GM23338 (cell line): ENCODE data around the gene SLC13A3. TPM values are rescaled to one million over a fixed set of nuclear protein-coding genes. Genes with fewer than 3 reads are reported as not detected.

Source experiments
- ATAC-seq: fragments of 200-7000 bp; cut with Tn5 transposase; 3 replicates; pipeline ENCODE4 v1.9.1; 2020
- DNase-seq: peaks from one replicate; pipeline ENCODE4 v3.0.0-alpha.2; 2015; ENCODE audit warnings: low spot score
- H2AFZ ChIP-seq: fragments of 200-600 bp; sonication (generic); 2 replicates; pipeline ENCODE4 v1.8.0; 2016; ENCODE audit warnings: antibody characterized with exemption, mild to moderate bottlenecking, moderate library complexity
- H3F3A ChIP-seq: fragments of 200-600 bp; sonication (generic); replicated peaks from 2 replicates; pipeline ENCODE4 v1.8.0; 2017; ENCODE audit warnings: antibody characterized with exemption, mixed run types, low read depth
- H3K27ac ChIP-seq: fragments of 200-600 bp; sonication (generic); 2 replicates; pipeline ENCODE4 v1.6.1; 2016; ENCODE audit warnings: low read depth
- H3K27me3 ChIP-seq: fragments of 200-600 bp; sonication (generic); 2 replicates; pipeline ENCODE4 v1.8.0; 2016; ENCODE audit warnings: mild to moderate bottlenecking, mixed run types, moderate library complexity; ENCODE audit not compliant: insufficient read depth
- H3K36me3 ChIP-seq: fragments of 200-600 bp; sonication (generic); 2 replicates; pipeline ENCODE4 v1.8.0; 2016; ENCODE audit warnings: mild to moderate bottlenecking; ENCODE audit not compliant: insufficient read depth
- H3K4me1 ChIP-seq: fragments of 200-600 bp; sonication (generic); 2 replicates; pipeline ENCODE4 v1.8.0; 2016; ENCODE audit warnings: mild to moderate bottlenecking, moderate library complexity; ENCODE audit not compliant: insufficient read depth
- H3K4me2 ChIP-seq: fragments of 200-600 bp; sonication (generic); 2 replicates; pipeline ENCODE4 v1.7.1; 2017; ENCODE audit warnings: mixed run types
- H3K4me3 ChIP-seq: fragments of 200-600 bp; sonication (generic); 2 replicates; pipeline ENCODE4 v1.6.1; 2016; ENCODE audit warnings: mixed run types
- H3K79me2 ChIP-seq: fragments of 200-600 bp; sonication (generic); replicated peaks from 2 replicates; pipeline ENCODE4 v1.8.0; 2017; ENCODE audit warnings: mild to moderate bottlenecking; ENCODE audit not compliant: insufficient read depth
- H3K9me2 ChIP-seq: fragments of 200-600 bp; sonication (generic); 2 replicates; pipeline ENCODE4 v1.8.0; 2017; ENCODE audit not compliant: insufficient read depth
- H4K20me1 ChIP-seq: fragments of 200-600 bp; sonication (generic); replicated peaks from 2 replicates; pipeline ENCODE4 v1.8.0; 2017; ENCODE audit warnings: mild to moderate bottlenecking; ENCODE audit not compliant: insufficient read depth
- H3K27ac Mint-ChIP-seq: 2 replicates; pipeline ENCODE4 v1.8.0; 2020; ENCODE audit warnings: inconsistent platforms, mild to moderate bottlenecking, moderate library complexity, mixed read lengths
- H3K27me3 Mint-ChIP-seq: 3 replicates; pipeline ENCODE4 v1.8.0; 2022; ENCODE audit warnings: low read depth, mild to moderate bottlenecking, moderate library complexity, mixed read lengths, inconsistent platforms; ENCODE audit not compliant: insufficient read depth, poor library complexity
- H3K36me3 Mint-ChIP-seq: 3 replicates; pipeline ENCODE4 v1.8.0; 2021; ENCODE audit warnings: low read depth, mild to moderate bottlenecking, inconsistent platforms, moderate library complexity, mixed read lengths
- H3K4me1 Mint-ChIP-seq: 3 replicates; pipeline ENCODE4 v1.8.0; 2020; ENCODE audit warnings: mild to moderate bottlenecking, inconsistent platforms, mixed read lengths
- H3K4me3 Mint-ChIP-seq: 3 replicates; pipeline ENCODE4 v1.8.0; 2021; ENCODE audit warnings: moderate library complexity, mild to moderate bottlenecking, inconsistent platforms, mixed read lengths
- H3K9me3 Mint-ChIP-seq: 3 replicates; pipeline ENCODE4 v1.8.0; 2020; ENCODE audit warnings: moderate library complexity, mild to moderate bottlenecking, inconsistent platforms, mixed read lengths
- CREB1 ChIP-seq: fragments of 250-450 bp; sonication (Bioruptor Pico); IDR thresholded peaks from 2 replicates; pipeline ENCODE4 v1.5.0; 2020; ENCODE audit warnings: low read depth, mild to moderate bottlenecking, moderate library complexity
- CTCF ChIP-seq, 2 experiments: fragments of 200-600 bp in 1 of 2; sonication (generic) in 1 of 2; conservative IDR thresholded peaks; 2 replicates each; pipeline versions ENCODE4 v1.5.1 to v1.6.1; 2016 to 2017; ENCODE audit warnings: antibody characterized with exemption in 2 of 2, low read depth in 2 of 2, mild to moderate bottlenecking in 2 of 2, moderate library complexity in 1 of 2
- EZH2 ChIP-seq: fragments of 200-600 bp; sonication (generic); IDR thresholded peaks from one replicate; pipeline ENCODE4 v1.8.0; 2017; ENCODE audit warnings: antibody characterized with exemption, mild to moderate bottlenecking, low read depth; ENCODE audit not compliant: unreplicated experiment
- JUNB ChIP-seq: IDR thresholded peaks from one replicate; pipeline ENCODE4 v1.6.1; 2016; ENCODE audit warnings: antibody characterized with exemption; ENCODE audit not compliant: unreplicated experiment
- NANOG ChIP-seq: IDR thresholded peaks from 2 replicates; pipeline ENCODE4 v1.6.1; 2016; ENCODE audit warnings: antibody characterized with exemption, borderline replicate concordance
- REST ChIP-seq: IDR thresholded peaks from one replicate; pipeline ENCODE4 v1.6.1; 2018; ENCODE audit warnings: antibody characterized with exemption; ENCODE audit not compliant: unreplicated experiment
- STAT1 ChIP-seq: IDR thresholded peaks from one replicate; pipeline ENCODE4 v1.6.1; 2016; ENCODE audit warnings: antibody characterized with exemption; ENCODE audit not compliant: unreplicated experiment
- ZNF114 ChIP-seq: fragments of 250-450 bp; sonication (Bioruptor Pico); IDR thresholded peaks from 2 replicates; pipeline ENCODE4 v1.5.0; 2020; ENCODE audit warnings: mild to moderate bottlenecking, moderate library complexity
- polyA plus RNA-seq: library from polyadenylated mRNA; unstranded; fragments of >200 nt; fragmentation: Nextera tagmentation; extraction: Ambion mirVana; gene quantifications from 2 replicates; pipeline ENCODE4 v1.2.1, GENCODE V29; 2016
- total RNA-seq: library from RNA; depleted of rRNA; stranded (reverse); fragments of >200 nt; shearing (Covaris generic); gene quantifications from 2 replicates; pipeline ENCODE4 v1.2.3, GENCODE V29; 2014

The SLC13A3 gene
- total and polyA plus RNA-seq, 2 experiments from 2014 or later, result 8.6 to 9.1 TPM

GRCh38 chr20:46592580-46593362, 58.5 kb downstream of the SLC13A3 start:
- TF ChIP-seq EZH2 (no peak), ZNF114 (CRISPR knock-in tag) (no peak), JUNB (no peak), CTCF (conservative IDR thresholded peaks at IDR 0.05; ENCODE audit: low read depth in 2 of 2) (peak; percentile 54 to 63), STAT1 (no peak), CREB1 (CRISPR knock-in tag) (no peak), REST (no peak)
- Histone ChIP-seq H4K20me1 (no peaks in the 10 kb centered on the region), H3K79me2 (no peaks in the 10 kb centered on the region), H3K4me1 (peaks cover 22% of the 10 kb centered on the region), H3K4me2 (no peak overlapping the region), H3K4me3 (no peak overlapping the region), H3K36me3 (no peaks in the 10 kb centered on the region), H3K27ac (no peak overlapping the region), H3K27me3 (no peaks in the 10 kb centered on the region), H2AFZ (0 out of 2 replicates have a peak overlapping the region, but pooled peaks have one; percentile 23), H3K9me2 (no peaks in the 10 kb centered on the region), H3F3A (0 out of 2 replicates have a peak, but pooled peaks cover 3% of the 10 kb centered on the region)
- DNase-seq, result peak; percentile 70
- H3K4me3 Mint-ChIP-seq, result no peak overlapping the region
- peaks cover 11% of the 10 kb centered on the region; the same call in 1 of the 3 replicates for H3K36me3 Mint-ChIP-seq
- no peaks in the 10 kb centered on the region; the same call in 2 of the 3 replicates for H3K9me3 Mint-ChIP-seq
- H3K27ac Mint-ChIP-seq, result no peak overlapping the region; the same call in 1 of the 2 replicates
- peaks cover 22% of the 10 kb centered on the region for H3K4me1 Mint-ChIP-seq
- ATAC-seq, result peak; percentile 88
- peaks cover 2% of the 10 kb centered on the region for H3K27me3 Mint-ChIP-seq

GRCh38 chr20:46590443-46590842, 60.8 kb downstream of the SLC13A3 start:
- no peak for TF ChIP-seq STAT1
- no peak for TF ChIP-seq ZNF114 (CRISPR knock-in tag)
- no peak for TF ChIP-seq NANOG
- no peak for TF ChIP-seq CREB1 (CRISPR knock-in tag)
- H3K27ac Mint-ChIP-seq, result no peak overlapping the region
- Histone ChIP-seq H3K4me1 (peaks cover 16% of the 10 kb centered on the region), H3F3A (0 out of 2 replicates have a peak, but pooled peaks cover 3% of the 10 kb centered on the region), H3K36me3 (no peaks in the 10 kb centered on the region), H3K9me2 (no peaks in the 10 kb centered on the region), H3K27ac (no peak overlapping the region), H3K79me2 (no peaks in the 10 kb centered on the region), H3K4me3 (no peak overlapping the region), H3K27me3 (no peaks in the 10 kb centered on the region), H3K4me2 (no peak overlapping the region), H2AFZ (no peak overlapping the region), H4K20me1 (no peaks in the 10 kb centered on the region)
- peaks cover 2% of the 10 kb centered on the region for H3K27me3 Mint-ChIP-seq
- no peak for ATAC-seq
- no peak for DNase-seq
- peaks cover 11% of the 10 kb centered on the region; the same call in 1 of the 3 replicates for H3K36me3 Mint-ChIP-seq
- peaks cover 17% of the 10 kb centered on the region for H3K4me1 Mint-ChIP-seq
- no peaks in the 10 kb centered on the region; the same call in 2 of the 3 replicates for H3K9me3 Mint-ChIP-seq
- H3K4me3 Mint-ChIP-seq, result no peak overlapping the region
